GM19023 (cell line): ENCODE results near the gene EIF3L.

ENCODE experiments used
- ATAC-seq: cut with Tn5 transposase; IDR thresholded peaks from one replicate; pipeline ENCODE4 v1.9.1; 2021; ENCODE audit warnings: mild to moderate bottlenecking, moderate library complexity; ENCODE audit not compliant: unreplicated experiment

The EIF3L gene

DNA sequence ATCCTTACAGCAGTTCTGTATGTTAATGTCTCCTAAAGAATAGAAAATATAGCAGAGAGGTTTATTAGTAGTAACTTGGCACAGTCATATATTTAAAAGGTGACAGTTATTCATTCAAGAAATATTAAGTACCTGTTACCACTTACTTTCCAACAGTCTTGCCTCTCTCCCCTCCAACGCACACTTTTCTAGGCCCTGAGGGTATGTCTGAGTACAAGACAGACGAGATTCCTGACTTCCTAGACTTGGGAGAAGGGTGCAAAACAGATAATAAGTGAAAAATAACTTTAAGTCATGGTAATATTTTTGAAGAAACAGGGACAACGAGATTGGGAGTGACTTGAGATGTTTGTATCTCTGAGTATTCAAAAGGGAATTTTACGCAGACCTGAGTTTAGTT is 1.6 kb downstream of the EIF3L start:
- ATAC-seq = no peak

DNA sequence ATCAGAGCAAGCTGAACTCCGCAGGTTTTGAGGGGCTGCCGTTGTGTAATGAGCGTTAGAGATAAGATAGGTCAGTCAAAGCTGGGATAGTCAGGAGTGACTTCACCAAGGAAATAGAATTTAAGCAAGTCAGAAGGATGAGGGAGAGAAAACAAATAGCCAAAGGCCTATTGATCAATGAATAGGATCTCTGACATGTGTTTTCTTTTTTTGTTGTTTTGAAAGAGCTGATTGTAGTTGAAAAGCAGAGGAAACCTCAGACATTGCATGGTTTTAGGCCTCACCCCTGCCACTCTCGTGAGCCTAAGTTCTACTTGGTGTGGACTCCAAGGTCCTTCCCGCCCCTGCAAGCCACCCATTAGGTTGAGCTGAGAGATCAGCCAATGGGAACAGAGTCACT is 3.2 kb downstream of the EIF3L start:
- ATAC-seq = no peak

DNA sequence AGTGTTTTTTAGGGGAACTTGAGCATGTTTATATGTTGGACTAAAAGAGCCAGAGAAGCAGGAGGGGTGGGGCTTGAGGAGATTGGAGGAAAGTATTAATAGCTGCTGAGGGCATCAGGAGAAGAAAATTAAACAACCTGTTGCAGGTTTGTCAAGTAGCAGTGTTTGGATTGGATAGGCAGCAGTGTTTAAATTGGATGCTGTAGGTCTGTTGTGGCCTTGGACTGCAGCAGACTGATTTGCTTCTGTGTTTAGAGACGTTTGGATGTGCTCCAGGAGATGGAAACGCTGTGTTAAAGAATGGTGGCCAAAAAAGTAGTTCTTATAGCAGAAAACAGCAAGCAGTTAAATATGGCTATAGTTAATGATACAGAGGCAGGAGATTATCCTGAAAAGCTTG is 5.7 kb downstream of the EIF3L start:
- ATAC-seq = no peak

DNA sequence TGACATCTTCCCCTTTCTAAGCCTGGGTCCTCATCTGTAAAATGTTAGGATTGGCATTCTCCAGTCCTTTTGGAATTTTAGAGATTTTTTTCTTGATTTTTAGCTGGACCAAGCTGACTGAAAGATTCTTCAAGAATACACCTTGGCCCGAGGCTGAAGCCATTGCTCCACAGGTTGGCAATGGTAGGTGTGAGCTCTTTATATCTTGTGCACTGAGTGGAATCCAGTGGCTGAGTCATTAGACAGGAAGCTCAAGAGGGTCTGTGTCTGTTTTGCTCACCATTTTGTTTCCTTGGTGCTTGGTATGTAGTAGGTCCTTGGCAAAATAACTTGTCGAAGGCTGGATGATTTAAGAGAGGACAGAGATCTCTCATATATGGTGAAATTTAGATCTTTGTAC is 6.2 kb downstream of the EIF3L start:
- no peak for ATAC-seq

DNA sequence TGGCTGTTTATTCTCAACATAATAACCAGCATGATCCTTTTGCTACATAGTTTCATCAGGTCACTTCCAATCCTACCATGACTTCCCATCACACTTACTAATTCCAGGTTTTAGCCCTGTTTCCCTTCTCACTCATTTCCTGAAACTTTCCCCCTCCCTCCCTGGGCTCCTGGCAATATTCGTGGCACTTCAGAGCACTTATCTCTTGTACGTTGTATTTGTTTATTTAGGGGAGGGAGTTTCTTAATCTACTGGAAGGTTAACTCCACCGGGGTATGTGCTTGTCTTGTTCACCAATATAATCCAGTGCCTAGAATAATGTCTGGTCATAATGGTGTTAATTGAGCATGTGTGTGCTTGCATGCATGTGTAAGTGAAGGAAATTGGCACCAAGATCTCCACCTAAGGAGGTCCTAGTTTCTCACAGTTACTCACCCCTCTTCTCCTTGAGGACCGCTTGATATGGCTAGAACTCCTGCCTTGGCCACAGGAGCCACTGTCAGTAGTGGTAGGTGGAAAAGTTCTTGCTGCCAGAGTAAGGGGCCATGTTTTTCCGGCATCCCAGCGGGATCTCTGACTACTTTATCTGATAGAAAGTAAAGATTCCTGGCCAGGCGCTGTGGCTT is 11.7 kb downstream of the EIF3L start:
- no peak for ATAC-seq

DNA sequence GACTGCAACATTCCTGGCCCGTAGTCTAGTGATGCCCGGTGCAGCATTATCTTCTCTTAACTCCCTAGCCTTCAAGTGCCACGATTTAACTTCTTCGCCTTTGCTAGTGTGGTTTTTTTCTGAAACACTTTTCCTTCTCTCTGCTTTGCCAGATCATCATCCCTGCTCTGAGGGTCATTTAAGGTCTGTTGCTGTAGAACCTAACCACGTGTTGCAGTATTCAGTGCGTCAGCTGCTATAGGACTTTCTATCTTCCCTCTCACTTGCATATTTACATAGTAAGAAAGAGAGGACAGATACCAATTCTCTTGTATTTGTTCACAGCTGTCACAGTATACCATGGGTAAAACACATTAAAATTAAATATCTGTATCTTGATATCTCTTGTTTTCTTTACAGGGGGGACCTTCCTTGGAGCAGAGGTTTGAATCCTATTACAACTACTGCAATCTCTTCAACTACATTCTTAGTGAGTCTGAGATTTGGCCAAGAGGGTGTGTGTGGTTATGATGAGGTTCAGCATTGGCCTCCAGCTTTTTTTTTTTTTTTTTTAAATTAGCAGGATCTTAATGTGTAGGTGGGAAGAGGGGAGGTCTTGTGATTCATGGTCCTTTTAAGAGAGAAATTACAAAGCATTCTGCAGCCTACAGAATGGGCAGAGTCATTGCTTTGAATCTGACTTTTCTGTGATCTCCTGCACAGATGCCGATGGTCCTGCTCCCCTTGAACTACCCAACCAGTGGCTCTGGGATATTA is 13.5 kb downstream of the EIF3L start:
- ATAC-seq = no peak

DNA sequence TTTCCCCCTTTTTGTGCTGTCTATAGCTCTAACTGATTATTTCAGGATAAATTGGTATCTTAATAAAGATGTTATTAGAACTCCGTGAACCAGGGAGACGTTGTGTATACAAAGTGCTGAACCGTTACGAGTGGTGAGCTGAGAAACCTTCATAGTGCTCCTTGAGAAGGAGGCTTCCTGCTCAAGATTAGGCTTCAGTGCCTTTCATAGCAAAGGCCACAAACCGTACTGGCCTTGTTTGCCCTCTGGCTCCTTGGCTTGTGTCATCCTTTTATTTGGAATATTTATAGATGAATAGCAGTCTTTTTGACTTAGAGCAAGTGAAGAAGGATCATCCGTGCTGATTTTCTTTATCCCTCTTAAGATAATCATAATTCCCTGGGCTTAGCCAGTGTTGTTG is 16.3 kb downstream of the EIF3L start:
- ATAC-seq = no peak

DNA sequence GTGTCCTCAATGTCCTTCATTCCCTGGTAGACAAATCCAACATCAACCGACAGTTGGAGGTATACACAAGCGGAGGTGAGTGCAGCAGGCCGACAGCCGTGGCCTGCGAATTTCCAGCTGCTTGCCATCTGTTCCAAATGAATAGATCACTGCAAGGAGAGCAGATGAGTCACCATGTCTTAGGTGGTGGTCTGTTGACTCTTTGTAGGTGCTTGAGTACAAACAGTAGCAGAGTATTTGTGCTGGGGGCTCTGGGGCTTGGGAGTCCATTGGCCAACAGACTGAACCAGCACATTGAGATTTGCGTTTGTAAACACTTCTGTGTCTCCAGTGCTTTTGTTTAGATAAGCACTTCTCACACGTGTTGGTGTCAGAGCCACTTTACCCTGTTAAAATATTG is 21.1 kb downstream of the EIF3L start:
- no peak for ATAC-seq

DNA sequence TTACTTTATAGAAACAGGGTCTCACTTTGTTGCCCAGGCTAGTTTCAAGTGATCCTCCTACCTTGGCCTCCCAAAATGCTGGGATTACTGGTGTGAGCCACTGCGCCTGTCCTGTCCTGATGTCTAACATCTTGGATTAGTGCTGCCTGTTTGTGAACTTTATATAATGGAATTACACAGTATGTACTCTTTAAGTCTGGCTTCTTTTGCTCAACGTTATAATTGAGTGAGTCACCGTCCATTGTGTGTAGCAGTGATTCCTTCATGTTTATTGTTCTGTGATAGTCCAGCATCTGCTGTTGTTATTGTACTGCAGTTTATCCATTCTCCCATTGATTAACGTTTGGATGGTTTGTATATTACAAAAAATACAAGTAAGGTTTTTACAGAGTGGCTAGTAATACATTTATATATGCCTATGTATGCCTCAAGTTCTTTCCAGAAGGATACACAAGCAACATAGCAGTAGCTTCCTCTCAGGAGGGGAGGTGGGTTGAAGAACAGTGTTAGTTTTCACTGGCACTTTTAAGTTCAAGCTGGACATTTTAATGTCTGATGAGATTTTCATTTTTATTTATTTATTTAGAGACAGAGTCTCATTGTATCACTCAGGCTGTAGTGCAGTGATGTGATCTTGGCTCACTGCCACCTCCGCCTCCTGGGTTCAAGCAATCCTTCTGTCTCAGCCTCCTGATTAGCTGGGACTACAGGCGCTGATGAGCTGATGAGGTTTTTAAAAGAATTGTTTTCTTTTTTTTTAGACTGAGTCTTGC is 31.6 kb downstream of the EIF3L start:
- no peak for ATAC-seq

DNA sequence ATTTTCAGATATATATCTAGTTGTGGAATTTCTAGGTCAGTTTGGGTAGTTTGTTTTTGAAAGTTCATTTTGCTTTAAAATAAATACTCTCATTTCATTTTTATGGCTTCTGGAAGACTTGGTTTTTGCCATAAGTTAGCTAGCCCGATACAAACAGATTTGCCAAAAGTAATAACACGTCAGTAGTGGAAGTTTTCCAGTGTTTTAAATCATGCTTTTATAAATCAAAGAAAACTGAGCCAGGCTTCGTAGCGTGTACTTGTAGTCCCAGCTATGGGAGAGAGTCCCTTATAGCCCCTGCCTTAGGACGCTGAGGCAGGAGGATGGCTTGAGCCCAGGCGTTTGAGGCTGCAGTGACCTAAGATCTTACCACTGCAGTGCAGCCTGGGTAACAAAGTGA is 35.2 kb downstream of the EIF3L start:
- ATAC-seq = no peak

DNA sequence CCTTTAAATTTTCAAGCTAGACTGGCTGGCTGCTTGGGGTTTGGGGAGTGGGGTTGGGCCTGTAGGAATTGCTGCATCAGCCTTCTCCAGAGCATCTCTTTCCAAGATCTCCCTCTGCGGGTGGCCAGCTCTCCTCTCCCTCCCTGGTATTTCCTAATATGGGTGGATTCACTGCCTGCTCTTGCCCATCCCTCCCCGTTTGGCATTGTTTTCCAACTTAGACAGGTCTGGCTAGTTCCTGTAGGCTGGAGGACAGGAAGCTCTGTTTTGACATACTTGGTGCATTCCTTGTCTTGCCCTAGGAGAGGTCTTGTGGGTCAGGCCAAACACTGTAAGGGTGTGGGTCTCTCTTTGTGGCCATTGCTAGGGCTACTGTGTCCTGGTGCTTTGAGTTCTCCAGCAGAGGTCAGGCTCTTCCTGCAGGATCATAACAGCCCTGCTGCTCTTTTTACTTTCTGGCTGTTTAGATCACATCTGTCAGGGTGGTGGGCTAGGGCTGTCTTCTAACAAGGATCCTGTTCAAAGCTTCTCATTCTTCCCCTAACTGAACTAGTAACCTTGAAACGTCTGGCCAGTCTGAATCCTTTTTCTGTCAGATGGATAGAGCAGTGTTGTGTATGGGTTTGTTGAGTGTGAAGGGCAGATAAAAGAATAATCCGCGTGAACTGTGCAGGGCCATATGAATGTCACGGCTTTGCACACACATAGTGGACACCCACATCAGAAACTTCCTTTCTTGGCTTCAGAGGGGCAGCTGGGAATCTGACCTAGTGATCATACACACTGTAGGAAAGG is 38.6 kb downstream of the EIF3L start:
- no peak for ATAC-seq

DNA sequence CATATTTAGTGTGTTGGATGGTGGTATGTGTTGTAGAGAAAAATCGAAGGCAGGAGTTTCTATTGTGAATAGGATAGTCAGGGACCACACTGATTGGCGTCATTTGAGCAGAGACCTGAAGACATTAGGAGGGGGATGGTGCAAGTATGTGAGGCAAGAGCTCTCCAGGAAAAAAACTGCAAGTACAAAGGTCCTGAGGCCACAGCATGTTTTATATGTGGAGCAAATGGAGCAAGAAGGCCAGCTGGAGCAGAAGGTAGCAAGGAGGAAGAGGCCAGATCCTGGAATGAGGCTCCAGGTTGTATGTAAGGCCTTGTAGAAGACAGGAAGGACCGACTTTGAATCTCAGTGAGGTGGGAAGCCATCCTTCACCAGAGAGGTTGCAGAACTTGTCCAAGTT is 42.7 kb downstream of the EIF3L start:
- no peak for ATAC-seq

DNA sequence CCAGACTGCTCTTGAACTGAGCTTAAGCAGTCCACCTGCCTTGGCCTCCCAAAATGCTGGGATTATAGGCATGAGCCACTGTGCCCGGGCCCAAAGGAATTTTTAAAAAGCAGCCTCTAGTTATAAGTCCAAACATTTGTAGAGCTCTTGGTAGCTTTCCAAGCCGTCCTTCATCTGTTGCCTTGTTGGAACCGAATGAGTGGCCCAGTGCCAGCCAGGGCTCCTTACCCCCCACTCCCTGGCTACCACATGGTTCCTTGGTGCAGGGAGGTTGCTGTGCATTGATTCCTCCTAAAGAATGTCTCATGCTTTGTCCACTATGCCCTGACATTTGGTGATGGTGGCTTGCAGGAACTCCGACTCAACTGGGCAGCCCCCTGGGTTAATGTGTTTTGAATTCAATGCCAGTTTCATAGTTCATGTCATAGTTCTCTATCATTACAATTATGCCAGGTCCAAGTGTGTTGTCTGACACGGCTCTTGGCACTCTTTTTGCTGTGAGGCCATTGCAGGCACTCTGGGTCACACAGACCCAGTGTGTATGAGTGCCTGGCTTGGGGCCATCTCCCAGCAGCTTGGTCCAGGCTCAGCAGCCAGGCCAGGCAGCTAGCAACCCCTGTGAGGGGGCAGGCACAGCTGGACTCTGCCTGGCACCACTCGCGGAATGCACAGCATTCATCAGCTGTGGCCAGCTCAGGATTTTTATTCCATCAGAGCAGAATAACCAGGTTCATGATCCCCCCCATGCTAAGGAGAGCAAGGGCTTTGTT is 43.5 kb downstream of the EIF3L start:
- ATAC-seq = no peak

DNA sequence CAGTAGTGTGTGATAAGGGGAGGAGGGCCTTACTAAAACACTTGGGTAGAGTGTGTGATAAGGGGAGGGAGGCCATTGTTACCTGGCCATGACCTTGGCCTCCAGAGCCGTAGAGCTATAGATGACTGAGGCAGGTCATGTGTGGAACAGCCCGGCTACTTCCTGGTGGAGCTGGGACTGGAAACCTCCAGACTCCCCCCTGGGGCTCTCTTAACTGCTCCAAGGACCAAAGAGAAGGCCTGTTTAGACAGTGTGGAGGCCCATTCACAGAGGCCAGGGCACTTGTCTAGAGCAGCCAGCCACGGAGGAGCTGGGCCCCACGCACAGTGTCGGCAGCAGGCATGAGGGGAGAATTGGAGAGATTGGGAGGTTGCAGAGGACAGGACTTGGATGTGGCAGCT is 44.4 kb downstream of the EIF3L start:
- no peak for ATAC-seq

DNA sequence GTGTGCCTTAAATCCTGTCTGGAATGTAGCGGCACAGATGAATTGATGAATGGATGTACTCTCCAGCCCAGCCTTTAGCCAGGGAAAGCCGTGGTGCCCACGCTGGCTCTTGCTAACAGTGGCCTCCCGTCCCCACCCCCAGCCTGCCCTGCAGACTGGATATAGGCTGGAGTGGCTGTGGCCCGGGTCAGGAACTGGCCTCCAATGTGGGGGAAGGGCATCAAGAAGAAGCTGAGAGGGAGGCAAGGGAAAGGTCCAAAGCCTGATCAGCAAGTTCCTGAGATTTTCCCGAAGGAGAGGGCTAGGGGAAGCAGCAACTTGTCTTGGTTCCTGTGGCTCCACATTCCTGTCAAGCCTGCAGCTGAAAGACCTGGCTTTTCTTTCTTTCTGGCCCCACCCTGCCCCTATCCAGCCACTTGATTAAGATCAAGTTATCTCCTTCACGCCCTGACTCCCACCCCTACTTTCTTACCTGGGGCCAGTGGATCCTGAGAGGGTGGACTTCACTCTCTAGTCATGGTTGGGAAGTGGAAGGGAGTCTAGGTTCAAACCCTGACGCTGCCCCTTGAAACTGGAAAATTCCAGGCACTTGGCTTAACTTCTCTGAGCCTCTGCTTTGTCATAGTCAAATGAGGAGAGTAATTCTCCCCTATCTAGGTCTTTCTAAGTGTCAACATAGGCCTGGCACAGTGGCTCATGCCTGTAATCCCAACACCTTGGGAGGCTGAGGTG is 45.9 kb downstream of the EIF3L start:
- no peak for ATAC-seq

DNA sequence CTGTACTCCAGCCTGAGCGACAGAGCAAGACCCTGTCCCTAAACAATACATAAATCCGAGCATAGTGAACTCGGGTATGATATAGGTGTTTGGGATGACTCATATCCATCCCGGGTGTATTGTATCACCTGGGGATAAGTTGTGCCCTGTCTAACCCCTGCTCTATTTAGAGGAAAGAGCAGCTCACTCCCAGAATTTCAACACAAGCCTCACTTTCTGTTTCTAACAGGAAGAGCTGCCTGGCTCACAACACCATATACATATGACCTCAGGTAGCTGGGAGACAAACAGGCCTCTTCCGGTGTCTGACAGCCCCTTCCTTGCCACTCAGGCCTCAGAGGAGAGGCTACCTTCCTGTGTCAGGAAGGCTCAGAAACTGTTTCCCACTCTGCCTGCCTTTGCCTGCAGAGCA is 47.0 kb downstream of the EIF3L start:
- no peak for ATAC-seq

DNA sequence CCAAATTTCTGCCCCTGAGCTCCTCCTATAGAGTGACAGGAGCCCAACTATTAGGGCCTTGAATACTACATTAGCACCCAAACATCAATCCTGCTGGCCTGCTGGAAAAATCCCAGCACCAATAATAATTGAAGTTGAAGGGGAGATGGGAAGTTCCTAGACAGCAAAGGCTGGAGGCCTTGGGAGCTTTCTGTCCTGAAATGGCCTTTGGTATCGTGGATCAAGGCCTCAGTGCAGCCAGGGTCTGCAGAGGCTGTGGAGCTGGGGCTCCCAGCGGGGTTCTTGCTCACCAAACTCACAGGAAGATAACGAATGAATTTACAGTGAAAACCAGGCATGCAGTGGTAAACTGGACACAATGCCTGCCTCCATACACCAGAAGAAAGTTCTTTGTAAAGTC is 47.7 kb downstream of the EIF3L start:
- no peak for ATAC-seq

DNA sequence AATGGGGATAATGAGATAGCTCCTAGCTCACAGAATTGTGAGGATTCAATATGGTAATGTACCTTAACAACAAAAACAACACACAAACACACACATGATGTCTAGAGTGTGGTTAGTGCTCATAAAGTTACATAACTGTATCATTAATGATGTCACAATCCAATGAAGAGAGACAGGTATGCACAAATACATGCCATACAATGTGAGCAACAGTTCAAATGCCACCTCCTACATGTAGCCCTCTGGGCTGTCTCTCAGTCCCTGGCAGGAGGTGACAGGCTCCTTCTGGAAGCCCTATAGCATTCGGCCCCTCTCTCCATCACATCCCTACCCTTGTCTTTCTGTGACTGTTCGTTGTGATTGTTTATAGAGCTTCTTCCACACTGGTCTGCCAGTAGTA is 48.6 kb downstream of the EIF3L start:
- ATAC-seq = no peak

DNA sequence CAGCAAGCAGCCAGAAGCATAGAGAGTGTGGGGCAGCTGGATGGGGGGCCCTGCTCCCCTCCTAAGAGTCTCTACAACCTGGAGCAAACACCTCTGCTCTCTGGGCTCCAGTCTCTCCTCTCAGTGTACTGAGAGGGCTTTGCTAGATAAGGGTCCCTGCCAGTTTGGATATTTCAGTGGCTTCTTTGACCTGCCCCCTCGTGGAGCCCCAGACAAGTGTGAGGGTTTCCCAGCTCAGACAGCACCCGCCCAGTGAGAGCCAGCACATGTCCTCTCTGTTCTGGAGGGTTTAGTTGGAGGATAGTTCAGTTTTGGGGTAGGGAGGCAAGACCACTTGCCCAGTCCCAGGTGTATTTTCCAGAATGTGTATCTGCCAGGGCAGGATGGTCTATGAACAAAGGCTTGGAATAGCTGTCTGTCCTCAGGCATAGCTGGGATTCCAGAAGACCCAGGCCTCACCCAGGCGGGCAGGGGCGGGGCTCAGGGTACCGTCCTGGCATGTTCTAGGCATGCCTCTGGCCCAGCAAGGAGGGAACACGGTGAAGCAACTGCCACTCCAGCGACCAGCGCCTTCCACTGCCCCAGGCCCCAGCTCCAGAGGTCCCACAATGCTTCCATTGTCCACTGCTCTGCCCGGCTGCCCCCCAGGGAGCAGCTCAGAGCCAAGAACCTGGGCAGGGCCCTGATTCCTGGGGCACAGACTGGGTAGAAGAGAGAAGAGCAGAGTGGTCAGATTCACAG is 49.4 kb downstream of the EIF3L start:
- ATAC-seq = no peak
